Endothelial cell of umbilical vein (primary cell): ENCODE measurements around the gene RBFOX1. TPM values are rescaled to one million over a fixed set of nuclear protein-coding genes. Genes with fewer than 3 reads are reported as not detected.

Experiments
- BruUV-seq: library from RNA; stranded (reverse); fragments of 400-500 nt; replicated peaks from 2 replicates; lab custom pipeline; 2021; lab: Mats Ljungman, UMichigan
- CTCF ChIA-PET: fragments of 300-600, 350-600 bp; sonication (Branson Sonifier 250); formaldehyde crosslinking; loops from one replicate; lab custom pipeline; 2021; ENCODE audit warnings: antibody characterized with exemption, inconsistent platforms; lab: Charles Lee
- POLR2A ChIA-PET: fragments of 300-600, 350-600 bp; sonication (Branson Sonifier 250); formaldehyde crosslinking; loops from one replicate; lab custom pipeline; 2021; ENCODE audit warnings: antibody characterized with exemption, inconsistent platforms; lab: Charles Lee
- DNase-seq: peaks from one replicate; pipeline ENCODE4 v3.0.0-alpha.2; 2011; ENCODE audit warnings: low read depth, low spot score
- FAIRE-seq: peaks from 2 replicates; lab custom pipeline; 2011; peaks lifted over from hg19 to GRCh38; lab: Jason Lieb, UNC
- H2AFZ ChIP-seq: 2 replicates; pipeline ENCODE4 v1.6.0; 2012; ENCODE audit warnings: low read depth, low read length, control low read depth, inconsistent platforms
- H3K27ac ChIP-seq: 2 replicates; pipeline ENCODE4 v1.5.1; 2011; ENCODE audit warnings: low read depth, mild to moderate bottlenecking, control low read depth, low read length, moderate library complexity; ENCODE audit not compliant: insufficient read depth
- H3K27me3 ChIP-seq, 2 experiments: 2 replicates each; pipeline versions ENCODE4 v1.6.0 to v1.6.1; 2011; ENCODE audit warnings: low read length in 2 of 2, mixed read lengths in 1 of 2; ENCODE audit not compliant: control insufficient read depth in 2 of 2, insufficient read depth in 2 of 2
- H3K36me3 ChIP-seq, 2 experiments: 2 replicates in 1 of 2; 3 replicates in 1 of 2; pipeline ENCODE4 v1.5.1; 2011; ENCODE audit warnings: low read length in 2 of 2, mild to moderate bottlenecking in 1 of 2, moderate library complexity in 1 of 2; ENCODE audit not compliant: control insufficient read depth in 2 of 2, insufficient read depth in 2 of 2; ENCODE audit errors: extremely low read depth in 1 of 2
- H3K4me1 ChIP-seq: 3 replicates; pipeline ENCODE4 v1.5.1; 2011; ENCODE audit warnings: mild to moderate bottlenecking, low read length; ENCODE audit not compliant: control insufficient read depth, insufficient read depth; ENCODE audit errors: extremely low read depth
- H3K4me2 ChIP-seq: 2 replicates; pipeline ENCODE4 v1.6.1; 2011; ENCODE audit warnings: low read length, control low read depth, mixed read lengths; ENCODE audit not compliant: insufficient read depth
- H3K4me3 ChIP-seq, 3 experiments: fragments of 200-600 bp in 1 of 3; sonication (generic), shearing (Covaris generic) in 1 of 3; replicated peaks in 1 of 3; 2 replicates each; pipeline ENCODE4 v1.5.1; 2011 to 2016; ENCODE audit warnings: control low read depth in 3 of 3, low read length in 3 of 3, mild to moderate bottlenecking in 2 of 3, inconsistent platforms in 1 of 3, low read depth in 1 of 3, moderate library complexity in 1 of 3; ENCODE audit not compliant: insufficient read depth in 1 of 3
- H3K79me2 ChIP-seq: 2 replicates; pipeline ENCODE4 v1.6.0; 2012; ENCODE audit warnings: low read length, inconsistent platforms; ENCODE audit not compliant: control insufficient read depth, insufficient read depth
- H3K9ac ChIP-seq: replicated peaks from 2 replicates; pipeline ENCODE3; 2011; ENCODE audit warnings: low read length, control low read depth; ENCODE audit not compliant: insufficient read depth; ENCODE audit errors: extremely low read depth
- H3K9me1 ChIP-seq: replicated peaks from 3 replicates; pipeline ENCODE4 v1.6.0; 2011; ENCODE audit warnings: mild to moderate bottlenecking, low read length; ENCODE audit not compliant: control insufficient read depth, insufficient read depth; ENCODE audit errors: extremely low read depth
- H3K9me3 ChIP-seq: replicated peaks from 2 replicates; pipeline ENCODE4 v1.5.1; 2012; ENCODE audit warnings: low read length, inconsistent platforms; ENCODE audit not compliant: control insufficient read depth, insufficient read depth
- H4K20me1 ChIP-seq: replicated peaks from 2 replicates; pipeline ENCODE3; 2011; ENCODE audit warnings: mild to moderate bottlenecking, low read length; ENCODE audit not compliant: control insufficient read depth, insufficient read depth; ENCODE audit errors: extremely low read depth
- CTCF ChIP-seq, 2 donors: IDR thresholded peaks; 1 replicate in 1 of 2; 2 replicates in 1 of 2; pipeline ENCODE4 v1.5.1; 2011; ENCODE audit warnings: low read length in 2 of 2, mild to moderate bottlenecking in 2 of 2, moderate library complexity in 2 of 2, control low read depth in 1 of 2, inconsistent platforms in 1 of 2, low read depth in 1 of 2; ENCODE audit not compliant: insufficient read depth in 1 of 2; ENCODE audit errors: extremely low read depth in 1 of 2
- EZH2 ChIP-seq: IDR thresholded peaks from 2 replicates; pipeline ENCODE4 v1.6.1; 2012; ENCODE audit warnings: borderline replicate concordance, low read depth, mild to moderate bottlenecking, moderate library complexity, low read length, inconsistent platforms; ENCODE audit not compliant: severe bottlenecking
- FOS ChIP-seq: IDR thresholded peaks from 2 replicates; pipeline ENCODE4 v1.6.1; 2011; ENCODE audit warnings: mild to moderate bottlenecking, low read length, moderate library complexity, borderline replicate concordance; ENCODE audit not compliant: insufficient read depth
- GATA2 ChIP-seq: IDR thresholded peaks from 2 replicates; pipeline ENCODE4 v1.7.0; 2011; ENCODE audit warnings: low read depth, mild to moderate bottlenecking, moderate library complexity, mixed read lengths, low read length; ENCODE audit not compliant: insufficient read length, insufficient read depth
- JUN ChIP-seq: IDR thresholded peaks from 2 replicates; pipeline ENCODE4 v1.6.1; 2011; ENCODE audit warnings: borderline replicate concordance, low read depth; ENCODE audit not compliant: insufficient read length, insufficient read depth
- MAX ChIP-seq: IDR thresholded peaks from 2 replicates; pipeline ENCODE4 v1.6.1; 2011; ENCODE audit not compliant: insufficient read depth, insufficient read length
- MYC ChIP-seq: IDR thresholded peaks from one replicate; pipeline ENCODE4 v1.6.1; 2011; ENCODE audit warnings: mild to moderate bottlenecking, low read depth, low read length
- POLR2A ChIP-seq: IDR thresholded peaks from 2 replicates; pipeline ENCODE4 v1.6.1; 2012; ENCODE audit warnings: low read depth, mild to moderate bottlenecking, control low read depth, low read length
- POLR2AphosphoS5 ChIP-seq: IDR thresholded peaks from 2 replicates; pipeline ENCODE4 v1.6.1; 2012; ENCODE audit warnings: low read depth, mild to moderate bottlenecking, control low read depth, low read length, moderate library complexity; ENCODE audit not compliant: insufficient read depth
- dilution Hi-C: fragments of 300-500 bp; cut with MboI; formaldehyde crosslinking; loops from one replicate; pipeline ENCODE4 v1.15.0; 2019; ENCODE audit warnings: low sequenced_read_pairs; ENCODE audit not compliant: extremely low pct_ligation_motif_present
- intact Hi-C: fragments of 100-400 bp; cut with micrococcal nuclease; formaldehyde crosslinking; loops from one replicate; pipeline ENCODE4 v1.10.0; 2022
- polyA plus RNA-seq, 4 experiments: library from polyadenylated mRNA; depleted of rRNA in 3 of 4; stranded (reverse) in 3 of 4; unstranded in 1 of 4; fragments of >200 nt; gene quantifications; 2 replicates each; pipeline versions ENCODE4 v1.2.1 to v1.2.3, GENCODE V29; 2011 to 2012; ENCODE audit warnings: missing spikeins in 1 of 4
- total RNA-seq: library from RNA; stranded (reverse); gene quantifications from 2 replicates; pipeline ENCODE4 v1.2.3, GENCODE V29; 2021

Gene RBFOX1
- total and polyA plus RNA-seq, 2 donors (not counting 3 experiments of a cell fraction or from before 2014, with no cell fraction given), result not detected

- Histone ChIP-seq H3K9me3 (peaks cover 6% of the 10 kb centered on the region), H3K27me3 (no peaks in the 10 kb centered on the region), H3K79me2 (no peaks in the 10 kb centered on the region), H4K20me1 (no peaks in the 10 kb centered on the region), H3K9ac (no peak overlapping the region), H3K27ac (no peak overlapping the region), H3K4me2 (no peak overlapping the region), H3K4me3 (no peak overlapping the region), H3K36me3 (no peaks in the 10 kb centered on the region), H3K9me1 (no peaks in the 10 kb centered on the region), H2AFZ (no peak overlapping the region), H3K4me1 (no peaks in the 10 kb centered on the region)
- POLR2A ChIA-PET, result no interaction called here
- intact Hi-C loops (no loop called here), dilution Hi-C loops (no loop called here)
- CTCF ChIA-PET, result no interaction called here
- FAIRE-seq, result no peak
- BruUV-seq, result no TSS peak
- no peak for TF ChIP-seq GATA2
- no peak for TF ChIP-seq FOS
- TF ChIP-seq POLR2AphosphoS5, result no peak
- no peak for TF ChIP-seq CTCF (IDR thresholded peaks at IDR 0.05; ENCODE audit: extremely low read depth in 1 of 2, insufficient read depth in 1 of 2, low read depth in 1 of 2, low read length in 2 of 2)
- TF ChIP-seq JUN, result no peak
- no peak for TF ChIP-seq EZH2
- no peak for TF ChIP-seq MAX
- no peak for TF ChIP-seq MYC
- TF ChIP-seq POLR2A, result no peak
- no peak for DNase-seq
Measured at GRCh38 chr16:7456211-7456610, 123.6 kb downstream of the RBFOX1 start.
